HG02884 (cell line): Measurements from ENCODE around the gene PMEPA1.
A peak's percentile ranks its signal among the peaks of the same experiment; 100 is the strongest.

Source experiments
- ATAC-seq: cut with Tn5 transposase; IDR thresholded peaks from one replicate; pipeline ENCODE4 v1.9.1; 2021; ENCODE audit warnings: mild to moderate bottlenecking, moderate library complexity; ENCODE audit not compliant: unreplicated experiment

Gene PMEPA1

DNA sequence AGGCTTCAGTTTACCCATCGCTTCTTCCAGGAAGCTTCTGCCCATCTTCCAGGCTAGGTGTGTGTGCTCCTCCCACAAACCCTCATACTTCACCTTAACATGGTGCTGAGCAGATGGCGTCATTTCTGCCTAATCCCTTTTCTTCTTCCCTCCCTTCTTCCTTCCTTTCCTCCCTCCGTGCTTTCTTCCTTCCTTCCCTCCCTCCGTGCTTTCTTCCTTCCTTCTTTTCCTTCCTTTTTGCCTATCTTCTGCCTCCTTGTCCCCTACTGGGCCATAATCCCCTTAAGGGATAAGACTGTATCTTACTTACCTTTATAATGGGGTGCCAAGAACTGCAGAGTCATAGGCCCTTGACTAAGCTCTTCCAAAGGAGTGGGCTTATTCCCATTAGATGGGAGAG lies 27.5 kb upstream of the PMEPA1 start:
- ATAC-seq, result no peak

DNA sequence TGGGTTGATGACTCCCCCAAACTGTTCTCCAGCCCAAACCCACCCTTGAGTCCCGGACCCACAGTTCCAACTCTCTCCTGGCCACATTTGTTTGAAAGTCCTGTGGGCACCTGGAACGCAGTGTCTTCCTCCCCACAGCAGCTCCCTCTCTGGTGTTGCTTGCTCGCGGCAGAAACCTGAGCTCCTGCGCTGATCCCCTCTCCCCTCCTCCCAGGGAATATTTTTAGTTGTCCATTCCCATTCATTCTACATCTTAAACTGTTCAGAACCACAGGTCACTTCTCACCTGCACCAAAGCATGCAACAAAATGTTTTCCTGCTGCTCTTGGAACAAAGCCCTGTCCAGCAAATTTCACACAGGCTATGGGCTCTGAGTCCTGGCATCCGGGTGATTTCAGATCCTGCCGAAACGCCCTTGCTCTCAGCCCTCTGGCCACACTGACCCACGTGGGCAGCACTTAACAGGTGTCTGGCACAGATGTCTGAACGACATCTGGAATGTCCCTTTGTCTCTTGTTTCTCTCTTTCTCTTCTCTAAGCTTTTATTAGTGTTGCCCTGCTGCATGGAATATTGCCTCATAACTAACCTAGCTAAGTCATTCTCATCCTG lies 27.0 kb upstream of the PMEPA1 start:
- no peak for ATAC-seq

DNA sequence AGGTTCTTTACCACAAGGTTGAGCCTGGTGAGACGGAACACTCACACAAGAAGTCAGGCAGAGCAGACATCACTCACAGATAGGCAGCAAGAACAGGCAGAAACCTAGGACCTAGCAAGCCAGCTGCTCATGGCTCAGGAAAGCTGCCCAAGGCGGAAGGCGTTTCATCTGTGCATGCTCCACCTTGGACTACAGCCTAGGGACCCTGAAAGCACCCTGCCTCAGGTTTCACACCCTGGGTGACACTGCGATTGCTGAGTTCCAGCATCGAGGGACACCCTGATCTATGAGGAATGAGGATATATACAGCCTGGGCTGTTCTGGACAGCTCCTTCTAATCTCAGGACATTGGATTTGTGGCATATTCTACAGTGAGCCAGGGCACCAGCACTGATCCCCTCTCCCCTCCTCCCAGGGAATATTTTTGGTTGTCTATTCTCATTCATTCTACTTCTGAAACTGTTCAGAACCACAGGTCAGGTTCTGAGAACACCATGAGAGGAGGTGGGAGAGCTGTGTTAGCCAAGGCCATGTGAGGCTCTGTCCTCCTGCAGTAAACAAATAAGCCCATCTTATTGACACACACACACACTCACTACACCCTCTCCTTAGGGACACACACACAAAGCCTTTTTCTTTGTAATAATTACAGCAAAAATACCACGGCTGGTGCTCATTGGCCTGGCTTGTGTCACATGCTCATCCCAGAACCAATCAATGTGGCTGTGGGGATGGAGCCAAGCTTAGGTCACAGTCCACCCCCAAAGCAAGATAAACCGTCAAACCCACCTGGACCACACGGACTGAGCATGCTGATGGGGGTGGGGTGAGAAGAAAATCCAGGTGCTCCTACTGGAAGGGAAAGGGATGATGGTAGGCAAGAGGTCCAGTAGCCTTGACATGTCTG lies 26.3 kb upstream of the PMEPA1 start:
- ATAC-seq, result no peak

DNA sequence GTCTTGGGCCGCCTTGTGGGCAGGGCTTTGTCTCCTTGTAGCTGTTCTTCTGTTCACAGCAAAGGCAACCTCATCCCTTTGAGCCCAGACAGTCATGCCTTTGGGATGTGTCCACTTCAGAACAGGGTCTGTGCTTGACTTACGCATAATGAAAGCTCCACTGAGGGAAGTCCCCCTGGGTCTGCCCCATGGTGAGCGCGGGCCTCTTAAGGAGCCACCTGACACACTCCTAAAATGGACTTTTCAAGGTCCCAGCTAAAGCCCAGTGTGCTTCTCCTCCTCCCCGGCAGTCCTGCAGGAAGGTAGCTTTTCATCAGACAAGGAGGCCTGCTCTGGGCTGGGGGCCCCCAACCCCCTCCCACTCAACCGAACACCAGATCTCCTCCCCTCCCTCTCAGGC lies 24.9 kb upstream of the PMEPA1 start:
- ATAC-seq, result no peak

DNA sequence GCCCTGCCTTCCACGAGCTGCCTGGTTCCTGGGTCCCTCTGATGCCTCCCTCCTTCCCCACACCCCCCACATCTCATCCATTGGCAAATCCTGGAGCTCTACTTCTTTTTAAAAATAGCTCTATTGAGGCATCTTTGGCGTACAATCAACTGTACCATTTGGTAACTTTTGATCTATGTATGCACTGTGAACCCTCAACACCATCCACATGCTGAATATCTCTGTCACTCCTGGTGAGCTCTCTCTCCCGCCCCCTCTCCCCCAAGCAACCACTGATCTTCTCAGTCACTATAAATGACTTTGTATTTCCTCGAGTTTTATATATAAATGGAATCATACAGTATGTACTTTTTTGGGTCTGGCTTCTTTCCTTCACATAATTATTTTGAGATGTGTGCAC lies 22.4 kb upstream of the PMEPA1 start:
- ATAC-seq, result no peak

DNA sequence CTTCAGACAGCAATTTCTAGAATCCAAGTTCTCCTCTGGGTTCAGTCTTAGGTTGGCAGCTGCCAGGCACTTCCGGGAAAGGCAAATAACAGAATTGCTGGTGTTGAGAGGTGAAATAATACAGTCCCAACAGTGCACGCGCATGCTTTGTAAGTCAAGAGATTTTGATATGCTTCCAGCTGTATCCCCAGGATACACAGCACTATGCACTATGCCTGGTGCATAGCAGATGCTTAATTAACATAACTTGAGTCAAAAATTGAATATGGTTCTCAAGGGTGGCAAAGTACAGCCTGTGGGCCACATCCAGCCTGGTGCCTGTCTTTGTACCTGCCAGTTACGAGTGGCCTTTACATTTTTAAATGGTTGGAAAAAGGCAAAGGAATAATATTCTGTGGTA lies 18.9 kb upstream of the PMEPA1 start:
- no peak for ATAC-seq

DNA sequence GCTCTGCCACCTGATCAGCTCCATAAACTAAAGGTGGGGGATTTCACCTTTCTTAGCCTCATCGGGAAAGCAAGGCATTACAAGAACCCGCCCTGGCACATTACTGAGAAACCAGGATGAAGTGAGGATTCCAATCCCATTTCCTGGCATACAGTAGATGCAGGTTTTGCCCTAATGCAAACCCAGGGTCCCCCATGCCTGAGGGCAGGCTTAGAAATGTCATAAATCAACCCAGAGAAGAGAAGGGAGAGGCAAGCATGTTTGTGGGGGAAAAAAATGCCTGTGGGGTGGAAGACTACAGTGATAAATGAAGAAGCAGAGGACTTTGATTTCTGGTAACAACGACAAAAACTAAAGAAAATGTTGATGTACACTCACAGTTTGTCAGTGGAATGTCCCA lies 18.0 kb upstream of the PMEPA1 start:
- no peak for ATAC-seq

DNA sequence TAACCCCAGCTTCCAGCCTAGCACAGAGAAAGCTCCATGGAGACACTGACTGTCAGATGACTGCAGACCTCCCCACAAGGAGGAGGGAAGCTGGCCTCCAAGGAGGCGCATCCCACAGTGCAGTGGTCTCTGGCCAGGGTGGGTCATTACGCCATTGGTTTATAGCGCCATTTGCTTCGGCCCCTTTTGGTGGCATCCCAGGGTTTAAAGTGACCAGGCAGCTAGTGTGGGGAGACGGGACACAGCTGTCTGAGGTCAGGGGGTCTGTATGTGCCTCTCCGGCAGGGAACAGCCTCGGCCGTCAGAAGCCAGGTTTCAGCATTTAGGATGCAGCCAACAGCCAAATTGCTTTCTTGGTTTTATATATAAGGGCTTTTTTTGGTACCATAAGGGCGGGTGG lies 15.8 kb upstream of the PMEPA1 start:
- ATAC-seq, result no peak

DNA sequence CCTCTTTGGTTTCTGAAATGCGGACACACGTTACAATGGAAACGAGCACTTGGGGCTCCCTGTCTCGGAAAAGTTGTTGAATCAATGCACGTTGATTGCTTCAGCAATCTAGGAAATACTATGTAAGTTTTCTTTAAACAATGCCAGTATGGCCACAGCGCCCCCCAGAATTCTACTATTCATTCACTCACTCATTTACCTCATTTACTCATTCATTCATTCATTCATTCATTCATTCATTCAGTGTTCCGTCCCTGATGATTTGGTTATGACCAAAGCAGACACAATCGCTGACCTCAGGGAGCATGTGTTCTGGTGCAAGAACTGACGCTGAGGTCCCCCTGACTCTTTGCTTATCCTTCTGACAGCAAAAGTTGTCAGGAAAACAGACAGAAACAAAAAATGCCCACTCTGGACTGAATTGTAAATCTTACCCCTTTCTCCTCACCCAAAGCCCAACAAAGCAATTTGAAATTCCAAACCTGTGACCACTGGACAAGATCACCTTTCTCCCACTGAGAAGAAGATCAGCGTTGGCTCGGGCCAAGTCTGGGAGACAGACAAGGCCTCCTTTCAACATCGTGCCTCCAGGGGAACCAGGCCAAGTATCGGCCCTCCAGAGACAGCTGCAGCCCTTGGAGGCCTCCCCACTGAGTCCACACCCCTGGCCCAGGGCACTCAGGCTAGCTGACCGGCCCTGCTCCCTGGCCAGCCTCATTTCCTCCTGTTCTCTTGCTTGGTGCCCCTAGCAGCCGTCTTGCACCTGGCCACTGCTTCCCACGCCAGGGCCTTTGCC lies 15.0 kb upstream of the PMEPA1 start:
- ATAC-seq, result no peak

DNA sequence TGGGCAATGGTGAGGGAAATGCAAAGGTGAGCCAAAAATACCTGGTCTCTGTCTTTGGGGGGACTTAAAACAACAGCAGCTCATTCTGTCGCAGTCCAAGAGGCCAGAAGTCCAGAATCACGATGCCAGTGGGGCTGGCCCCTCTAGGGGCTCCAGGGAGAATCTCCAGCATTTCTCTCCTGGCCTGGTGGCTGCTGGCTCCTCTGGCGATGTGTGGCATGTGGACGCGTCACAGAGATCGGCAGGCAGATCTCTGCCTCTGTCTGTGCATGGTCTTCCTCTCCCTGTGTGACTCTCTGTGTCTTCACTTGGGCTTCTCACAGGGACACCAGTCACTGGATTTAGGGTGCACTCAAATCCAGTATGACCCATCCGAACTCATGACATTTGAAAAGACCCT lies 14.0 kb upstream of the PMEPA1 start:
- ATAC-seq, result no peak

DNA sequence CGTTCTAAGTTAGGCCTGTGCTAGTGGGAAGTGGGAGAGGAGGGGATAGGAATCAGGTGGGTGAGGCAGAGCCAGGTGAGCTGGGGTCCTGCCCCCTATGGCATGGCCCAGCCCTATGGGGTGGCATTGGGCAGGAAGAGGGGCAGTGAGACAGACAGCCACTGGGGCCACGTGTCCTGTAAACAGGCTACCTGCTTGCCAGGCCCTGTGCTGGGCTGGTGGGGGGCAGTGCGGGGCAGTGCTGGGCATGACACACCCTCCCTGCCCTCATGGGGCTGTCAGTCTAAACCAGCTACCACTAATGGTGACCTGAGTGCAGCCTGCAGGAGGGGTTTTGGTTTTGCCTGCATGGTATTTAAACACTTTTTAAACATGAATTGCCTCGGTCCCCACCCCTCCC lies 10.1 kb upstream of the PMEPA1 start:
- no peak for ATAC-seq

DNA sequence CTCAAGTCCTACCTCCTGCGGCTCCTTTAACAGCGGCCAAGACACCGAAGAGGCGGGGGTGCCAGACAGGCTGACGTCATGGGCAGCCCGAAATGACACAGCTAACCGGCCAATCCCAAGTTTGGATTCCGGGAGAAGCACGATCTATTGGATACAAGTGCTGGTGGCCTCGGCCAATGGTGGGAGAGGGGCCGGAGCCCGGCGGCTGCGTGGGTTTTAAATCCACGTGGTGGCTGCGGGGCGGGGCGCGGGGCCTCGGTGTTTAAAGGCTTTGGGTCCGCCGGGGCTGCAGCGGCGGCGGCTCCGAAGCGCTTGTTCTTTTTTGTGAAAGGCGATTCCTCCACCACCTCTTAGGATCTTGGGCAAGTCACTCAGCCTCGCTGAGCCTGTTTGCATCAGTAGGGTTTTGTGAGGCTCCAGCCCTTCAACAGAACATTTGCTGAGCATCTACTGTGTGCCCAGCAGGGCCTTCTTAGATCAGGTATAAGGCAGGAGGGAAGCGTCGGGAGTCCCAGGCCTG lies 8.7 kb upstream of the PMEPA1 start:
- peak; percentile 99 for ATAC-seq

DNA sequence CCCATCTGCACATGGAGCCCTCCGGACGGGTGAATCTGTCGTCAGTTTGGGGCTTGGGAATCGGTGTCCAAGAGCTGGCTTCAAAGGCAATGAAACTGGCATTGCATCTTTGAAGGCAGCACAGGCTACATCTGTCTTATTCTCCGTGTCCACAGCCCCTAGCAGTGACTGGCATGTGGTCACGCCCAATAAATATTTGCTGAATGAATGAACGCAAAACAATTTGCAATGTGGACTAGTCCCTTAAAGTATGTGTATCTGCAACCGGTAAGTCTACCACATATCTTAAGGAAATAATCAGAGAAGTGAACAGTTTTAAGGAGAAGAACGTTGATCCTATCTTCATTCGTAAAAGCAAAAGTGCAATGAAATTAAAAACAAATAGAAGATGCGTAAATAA lies 8.0 kb upstream of the PMEPA1 start:
- ATAC-seq, result no peak

DNA sequence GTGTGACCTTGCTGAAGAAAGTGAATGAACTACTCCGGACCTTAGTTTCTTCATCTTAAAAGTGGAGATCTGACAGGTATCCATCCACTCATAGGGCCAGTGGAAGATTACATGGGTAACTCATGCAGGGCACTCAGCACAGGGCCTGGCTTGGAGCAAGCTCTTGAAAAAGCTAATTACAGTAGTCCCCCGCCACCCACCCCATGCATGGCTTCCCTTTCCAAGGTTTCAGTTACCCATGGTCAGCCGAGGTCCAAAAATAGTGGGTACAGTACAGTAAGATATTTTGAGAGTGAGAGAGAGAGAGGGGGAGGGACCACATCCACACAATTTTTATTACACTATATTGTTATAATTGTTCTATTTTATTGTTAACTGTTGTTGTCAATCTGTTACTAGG lies 7.1 kb upstream of the PMEPA1 start:
- ATAC-seq, result no peak

DNA sequence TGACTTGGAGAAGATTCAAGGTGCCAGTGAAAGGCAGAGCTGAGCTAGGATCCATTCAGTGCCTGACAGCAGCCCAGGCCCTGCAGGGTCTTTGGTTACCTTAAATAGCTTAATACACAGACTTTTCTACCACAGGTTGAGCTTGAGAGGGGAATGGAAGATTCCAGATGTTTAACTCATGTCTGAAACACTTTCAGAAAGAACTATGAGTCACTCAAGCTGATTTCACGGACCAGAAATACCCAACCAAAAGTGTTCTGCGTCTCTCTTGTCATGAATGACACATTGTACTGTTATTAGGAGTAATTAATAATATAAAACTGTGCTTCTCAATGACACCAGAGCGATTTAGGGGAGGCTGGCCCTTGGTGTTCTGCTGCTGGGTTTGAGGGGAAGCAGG lies 6.4 kb upstream of the PMEPA1 start:
- no peak for ATAC-seq

DNA sequence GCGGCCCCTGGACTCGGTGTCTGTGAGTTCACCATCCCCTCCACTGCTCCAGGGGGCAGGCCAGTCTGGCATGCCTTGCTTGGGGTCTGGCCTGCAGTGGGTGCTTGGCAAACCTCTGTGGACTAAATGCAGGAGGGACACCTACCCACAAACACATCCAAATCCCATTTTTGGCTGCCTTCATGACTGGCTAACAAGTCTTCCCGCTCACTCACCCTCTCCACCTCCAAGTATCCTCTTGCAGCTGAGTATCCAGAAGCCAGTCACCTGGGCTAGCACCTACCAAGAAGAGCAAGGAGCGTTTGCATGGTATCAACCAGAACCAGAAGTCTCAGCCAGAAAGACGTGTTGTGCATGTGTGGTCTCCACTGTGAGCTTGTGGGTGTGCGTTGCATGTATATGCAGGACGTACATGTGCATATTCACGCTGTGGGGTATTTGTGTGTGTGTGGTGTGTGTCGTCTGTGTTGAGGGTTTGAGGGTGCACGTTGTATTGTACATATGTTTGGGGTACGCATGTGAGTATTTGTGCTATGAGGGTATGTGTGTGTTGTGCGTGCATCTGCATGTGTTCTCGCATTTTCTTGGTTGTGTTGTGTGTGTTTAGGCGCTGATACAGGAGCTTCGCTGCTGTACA lies 5.6 kb upstream of the PMEPA1 start:
- no peak for ATAC-seq

DNA sequence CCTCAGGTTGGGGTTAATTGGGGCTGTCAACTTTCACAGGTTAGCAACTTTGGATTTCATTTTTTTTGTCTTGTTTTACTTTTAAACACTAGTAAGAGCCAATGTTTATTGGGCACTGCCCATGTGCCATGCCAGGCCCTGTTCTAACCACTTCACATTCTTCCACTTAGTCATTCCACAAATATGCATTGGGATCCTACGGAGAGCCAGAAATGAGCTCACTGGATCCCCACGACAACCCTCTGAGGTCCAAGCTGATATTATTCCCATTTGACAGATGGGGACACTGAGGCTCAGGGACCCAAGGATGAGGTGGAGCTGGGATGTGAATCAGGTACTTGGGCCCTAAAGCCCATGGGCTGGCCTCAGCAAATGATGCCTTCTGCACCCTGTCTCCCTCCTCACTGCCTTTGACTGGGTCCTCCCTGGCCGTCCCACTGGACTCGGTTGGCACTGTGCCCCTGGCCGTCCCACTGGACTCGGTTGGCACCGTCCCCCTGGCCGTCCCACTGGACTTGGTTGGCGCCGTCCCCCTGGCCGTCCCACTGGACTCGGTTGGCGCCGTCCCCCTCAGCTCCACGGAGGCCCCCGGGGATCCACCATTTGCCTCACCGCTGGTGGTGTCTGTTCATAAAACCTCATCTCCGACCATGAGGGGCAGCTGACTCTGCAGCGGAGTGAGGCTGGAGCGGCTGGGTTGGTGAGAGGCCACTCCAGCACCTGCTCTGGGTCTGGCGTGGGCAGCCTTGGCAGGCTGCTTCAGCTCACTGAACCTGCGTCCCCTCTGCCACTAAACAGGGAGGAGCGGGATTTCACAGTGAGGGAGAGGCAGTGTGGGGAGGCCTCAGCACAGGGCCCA lies 4.8 kb upstream of the PMEPA1 start:
- ATAC-seq, result no peak

DNA sequence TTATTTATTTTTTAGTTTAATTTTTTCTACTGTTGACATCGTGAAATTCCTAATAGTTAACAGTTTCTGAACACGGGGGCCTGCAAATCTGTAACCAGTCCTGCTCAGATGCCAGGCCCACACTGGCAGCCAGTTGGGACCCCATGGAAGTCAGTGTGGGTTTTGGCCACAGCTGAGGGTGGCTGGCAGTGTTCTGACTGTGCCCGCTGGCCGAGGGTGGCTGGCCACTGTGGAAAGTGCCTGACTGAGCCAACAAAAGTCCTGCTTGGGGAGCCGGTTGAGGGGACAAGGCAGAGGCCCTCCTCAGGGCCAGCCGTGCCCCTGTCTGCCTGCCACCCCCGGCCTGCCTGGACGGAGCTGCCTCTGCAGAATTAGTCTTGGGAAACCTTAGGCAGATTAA lies 4.1 kb upstream of the PMEPA1 start:
- ATAC-seq, result no peak

DNA sequence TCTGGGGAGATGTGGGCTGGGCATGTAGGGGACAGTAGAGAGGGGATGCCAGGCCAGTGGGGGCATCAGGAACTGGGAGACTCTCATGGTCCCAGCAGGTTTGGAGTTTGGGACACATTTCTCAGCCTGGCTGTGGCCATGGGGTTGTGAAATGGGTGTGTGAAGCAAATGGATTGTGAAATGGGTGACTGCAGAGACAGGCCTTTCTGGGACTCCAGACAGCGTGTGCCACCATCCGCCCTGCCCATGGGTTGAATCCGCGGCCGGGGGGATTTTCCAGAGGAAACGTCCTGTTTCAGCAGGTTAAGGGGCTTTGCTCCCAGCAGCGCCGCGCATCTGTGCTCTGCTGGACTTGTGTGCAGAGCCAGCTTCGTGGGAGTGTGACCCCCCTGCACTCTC lies 3.7 kb upstream of the PMEPA1 start:
- no peak for ATAC-seq

DNA sequence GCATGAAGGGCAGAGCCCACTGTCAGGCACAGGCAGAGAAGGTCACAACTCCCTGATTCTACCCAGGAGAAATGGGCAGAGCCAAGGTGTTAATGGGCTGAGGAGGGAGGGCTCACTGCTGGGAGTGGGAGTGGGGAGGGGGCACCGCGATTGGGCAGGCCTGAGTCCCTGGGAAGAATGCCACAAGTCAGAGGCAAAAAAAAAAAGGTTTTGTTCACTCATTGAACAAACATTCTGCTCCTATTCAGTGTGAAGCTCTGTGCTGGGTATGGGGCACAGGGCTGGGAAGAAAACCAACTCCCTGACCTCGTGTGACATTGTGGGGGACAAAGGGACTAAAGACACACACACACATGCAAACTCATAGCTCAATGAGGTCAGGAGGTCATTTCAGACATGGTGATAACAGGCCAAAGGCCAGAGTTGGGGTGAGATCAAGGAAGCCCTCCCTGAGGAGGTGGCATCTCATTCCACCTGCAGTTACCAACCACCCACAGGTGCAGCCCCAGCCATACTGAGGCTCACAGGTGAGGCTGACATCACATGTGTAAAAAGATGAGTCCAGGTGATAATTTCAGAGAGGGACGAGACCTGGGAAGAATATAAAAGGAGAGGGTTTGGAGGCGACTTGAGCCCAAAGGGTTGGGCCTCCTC lies 3.2 kb upstream of the PMEPA1 start:
- no peak for ATAC-seq
